ENCODE results near the gene RPL21. TPM values are rescaled to one million over a fixed set of nuclear protein-coding genes. Genes with fewer than 3 reads are reported as not detected.

RPL21 gene
- polyA plus RNA-seq, 3 donors: 1,311 to 1,781 (median 1,417) TPM

DNA sequence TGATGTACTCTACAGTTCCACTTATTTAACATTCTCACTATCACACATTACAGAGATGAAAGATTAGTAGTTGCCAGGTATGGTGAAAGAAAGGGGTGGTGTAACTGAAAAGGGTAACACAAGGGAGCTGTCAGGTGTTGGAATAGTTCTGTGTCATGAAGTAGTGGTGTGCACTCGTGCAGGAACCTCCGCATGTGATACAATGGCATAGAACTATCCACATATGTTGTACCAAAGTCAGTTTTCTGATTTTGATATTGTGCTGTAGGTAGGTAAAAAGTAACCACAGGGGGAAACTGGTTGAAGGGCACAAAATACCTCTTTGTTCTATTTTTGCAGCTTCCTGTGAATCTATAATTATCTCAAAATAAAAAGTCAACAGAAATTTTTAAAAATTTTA lies 24.4 kb upstream of the RPL21 start:
- Mint-ChIP-seq H3K27ac (no peak overlapping the region), H3K4me3 (no peak overlapping the region)
- TF ChIP-seq, protein P1, sequence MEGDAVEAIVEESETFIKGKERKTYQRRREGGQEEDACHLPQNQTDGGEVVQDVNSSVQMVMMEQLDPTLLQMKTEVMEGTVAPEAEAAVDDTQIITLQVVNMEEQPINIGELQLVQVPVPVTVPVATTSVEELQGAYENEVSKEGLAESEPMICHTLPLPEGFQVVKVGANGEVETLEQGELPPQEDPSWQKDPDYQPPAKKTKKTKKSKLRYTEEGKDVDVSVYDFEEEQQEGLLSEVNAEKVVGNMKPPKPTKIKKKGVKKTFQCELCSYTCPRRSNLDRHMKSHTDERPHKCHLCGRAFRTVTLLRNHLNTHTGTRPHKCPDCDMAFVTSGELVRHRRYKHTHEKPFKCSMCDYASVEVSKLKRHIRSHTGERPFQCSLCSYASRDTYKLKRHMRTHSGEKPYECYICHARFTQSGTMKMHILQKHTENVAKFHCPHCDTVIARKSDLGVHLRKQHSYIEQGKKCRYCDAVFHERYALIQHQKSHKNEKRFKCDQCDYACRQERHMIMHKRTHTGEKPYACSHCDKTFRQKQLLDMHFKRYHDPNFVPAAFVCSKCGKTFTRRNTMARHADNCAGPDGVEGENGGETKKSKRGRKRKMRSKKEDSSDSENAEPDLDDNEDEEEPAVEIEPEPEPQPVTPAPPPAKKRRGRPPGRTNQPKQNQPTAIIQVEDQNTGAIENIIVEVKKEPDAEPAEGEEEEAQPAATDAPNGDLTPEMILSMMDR (IDR thresholded peaks at IDR 0.05): no peak

DNA sequence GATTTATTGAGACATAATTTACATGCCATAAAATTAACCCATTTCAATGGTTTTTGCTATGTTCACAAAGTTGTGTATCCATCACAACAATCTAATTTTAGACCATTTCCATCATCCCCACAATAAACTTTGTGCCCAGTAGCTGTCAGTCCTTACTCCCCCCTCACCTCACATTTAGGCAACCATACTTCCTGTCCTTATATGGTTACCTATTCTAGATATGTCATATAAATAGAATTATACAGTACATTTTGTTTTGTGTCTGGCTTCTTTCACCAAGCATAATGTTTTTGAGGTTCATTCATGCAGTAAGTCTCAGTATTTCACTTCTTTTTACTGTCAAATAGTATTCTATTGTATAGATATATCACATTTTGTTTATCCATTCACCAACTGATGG lies 23.2 kb upstream of the RPL21 start:
- H3K27ac ChIP-seq (ENCODE audit: low read depth in 1 of 2, low read length in 2 of 2): no peak overlapping the region
- H3K4me3 Mint-ChIP-seq: no peak overlapping the region
- H3K4me1 Mint-ChIP-seq: no peaks in the 10 kb centered on the region
- peaks cover 8 to 23% (median 14%) of the 10 kb centered on the region in 7 donors for H3K9me3 Mint-ChIP-seq
- no peak for DNase-seq
- peaks cover 0 to 4% of the 10 kb centered on the region in 2 donors for H3K9me3 ChIP-seq (replicated peaks in 1 of 2; ENCODE audit: control insufficient read depth in 1 of 2, insufficient read depth in 1 of 2, low read length in 2 of 2)
- no peaks in the 10 kb centered on the region for H3K4me1 ChIP-seq (ENCODE audit: control insufficient read depth in 1 of 2, insufficient read depth in 2 of 2, low read length in 2 of 2)
- no peaks in the 10 kb centered on the region for H3K36me3 Mint-ChIP-seq
- no peak overlapping the region for H3K4me3 ChIP-seq (replicated peaks in 1 of 3; ENCODE audit: low read depth in 2 of 3, low read length in 3 of 3)
- H3K27me3 Mint-ChIP-seq (ENCODE audit: low read depth in 3 of 3): peaks cover 0 to 2% (median 2%) of the 10 kb centered on the region in 3 donors
- no peaks in the 10 kb centered on the region for H3K27me3 ChIP-seq (ENCODE audit: control insufficient read depth in 2 of 2, insufficient read depth in 2 of 2, low read length in 2 of 2)
- TF ChIP-seq, protein P1 (IDR thresholded peaks at IDR 0.05): no peak
- H3K36me3 ChIP-seq (replicated peaks in 1 of 2; ENCODE audit: control insufficient read depth in 1 of 2, insufficient read depth in 2 of 2, low read length in 2 of 2): no peaks in the 10 kb centered on the region
- H4K20me1 ChIP-seq (ENCODE audit: insufficient read depth, low read length): no peaks in the 10 kb centered on the region
- no peaks in the 10 kb centered on the region for H3K79me2 ChIP-seq (ENCODE audit: insufficient read depth, low read length)
- intact Hi-C loops (cut with micrococcal nuclease): no loop called here
- no peak overlapping the region for H3K27ac Mint-ChIP-seq
- no peak overlapping the region for H3K4me2 ChIP-seq (replicated peaks; ENCODE audit: extremely low read depth, low read length, poor library complexity, severe bottlenecking)
- no peak overlapping the region for H3K9ac ChIP-seq (ENCODE audit: insufficient read depth, low read length, poor library complexity, severe bottlenecking)
- no peak overlapping the region for H2AFZ ChIP-seq (ENCODE audit: insufficient read depth, low read depth, low read length, poor library complexity, severe bottlenecking)

More for the DNA sequence above, 24.4 kb upstream of the RPL21 start:
- Mint-ChIP-seq H3K36me3 (no peaks in the 10 kb centered on the region), H3K27me3 (ENCODE audit: low read depth in 3 of 3) (peaks cover 2 to 4% (median 2%) of the 10 kb centered on the region in 3 donors), H3K4me1 (no peaks in the 10 kb centered on the region), H3K9me3 (peaks cover 3 to 20% (median 12%) of the 10 kb centered on the region in 7 donors)
- Histone ChIP-seq H3K27ac (ENCODE audit: low read depth in 1 of 2, low read length in 2 of 2) (no peak overlapping the region), H3K9me3 (replicated peaks in 1 of 2; ENCODE audit: control insufficient read depth in 1 of 2, insufficient read depth in 1 of 2, low read length in 2 of 2) (no peaks in the 10 kb centered on the region), H2AFZ (ENCODE audit: insufficient read depth, low read depth, low read length, poor library complexity, severe bottlenecking) (no peak overlapping the region), H4K20me1 (ENCODE audit: insufficient read depth, low read length) (no peaks in the 10 kb centered on the region), H3K4me3 (replicated peaks in 1 of 3; ENCODE audit: low read depth in 2 of 3, low read length in 3 of 3) (no peak overlapping the region), H3K9ac (ENCODE audit: insufficient read depth, low read length, poor library complexity, severe bottlenecking) (no peak overlapping the region), H3K79me2 (ENCODE audit: insufficient read depth, low read length) (no peaks in the 10 kb centered on the region), H3K36me3 (replicated peaks in 1 of 2; ENCODE audit: control insufficient read depth in 1 of 2, insufficient read depth in 2 of 2, low read length in 2 of 2) (no peaks in the 10 kb centered on the region), H3K27me3 (ENCODE audit: control insufficient read depth in 2 of 2, insufficient read depth in 2 of 2, low read length in 2 of 2) (no peaks in the 10 kb centered on the region), H3K4me2 (replicated peaks; ENCODE audit: extremely low read depth, low read length, poor library complexity, severe bottlenecking) (no peak overlapping the region), H3K4me1 (ENCODE audit: control insufficient read depth in 1 of 2, insufficient read depth in 2 of 2, low read length in 2 of 2) (no peaks in the 10 kb centered on the region)
- no CpG with 5 or more reads among the region's 2 CpGs for WGBS (ENCODE audit: insufficient coverage)
- DNase-seq: no peak
- intact Hi-C loops (cut with micrococcal nuclease): no loop called here
